RWPE2 (cell line): ENCODE measurements around the gene HYAL2.
"Not testable (repeated sequence)": the region's sequence is repeated elsewhere in the genome, so short reads cannot be mapped to it uniquely, and the experiment has no call there.

ENCODE experiments used
- ATAC-seq: fragments of 200-7000 bp; cut with Tn5 transposase; 3 replicates; pipeline ENCODE4 v1.9.1; 2021; ENCODE audit warnings: low read depth
- DNase-seq: peaks from one replicate; pipeline ENCODE4 v3.0.0-alpha.2; 2020; ENCODE audit warnings: low spot score
- H3K27ac ChIP-seq: fragments of 450-650 bp; 2 replicates; pipeline ENCODE4 v1.5.1; 2017; ENCODE audit warnings: mild to moderate bottlenecking; ENCODE audit not compliant: poor library complexity, severe bottlenecking
- H3K27me3 ChIP-seq: fragments of 250-450 bp; sonication (Bioruptor Pico); 2 replicates; pipeline ENCODE4 v1.5.1; 2021; ENCODE audit warnings: mild to moderate bottlenecking, moderate library complexity; ENCODE audit not compliant: insufficient read depth, poor library complexity, severe bottlenecking
- H3K36me3 ChIP-seq: fragments of 250-450 bp; sonication (Bioruptor Pico); 2 replicates; pipeline ENCODE4 v1.5.1; 2020; ENCODE audit warnings: low read depth, mild to moderate bottlenecking, moderate library complexity
- H3K4me1 ChIP-seq: fragments of 250-450 bp; sonication (Bioruptor Pico); 2 replicates; pipeline ENCODE4 v1.5.1; 2021; ENCODE audit warnings: mild to moderate bottlenecking, moderate library complexity; ENCODE audit not compliant: insufficient read depth, poor library complexity, severe bottlenecking
- H3K4me3 ChIP-seq: fragments of 250-450 bp; sonication (Bioruptor Pico); 2 replicates; pipeline ENCODE4 v1.5.1; 2021; ENCODE audit warnings: mild to moderate bottlenecking, moderate library complexity; ENCODE audit not compliant: severe bottlenecking
- H3K9me3 ChIP-seq: fragments of 250-450 bp; sonication (Bioruptor Pico); 2 replicates; pipeline ENCODE4 v1.5.1; 2021; ENCODE audit warnings: mild to moderate bottlenecking, moderate library complexity; ENCODE audit not compliant: severe bottlenecking
- TF ChIP-seq, protein P1 (sequence below): fragments of 450-650 bp; IDR thresholded peaks from one replicate; pipeline ENCODE4 v1.5.1; 2017; ENCODE audit warnings: mild to moderate bottlenecking, moderate library complexity; ENCODE audit not compliant: poor library complexity, severe bottlenecking

HYAL2 gene

DNA sequence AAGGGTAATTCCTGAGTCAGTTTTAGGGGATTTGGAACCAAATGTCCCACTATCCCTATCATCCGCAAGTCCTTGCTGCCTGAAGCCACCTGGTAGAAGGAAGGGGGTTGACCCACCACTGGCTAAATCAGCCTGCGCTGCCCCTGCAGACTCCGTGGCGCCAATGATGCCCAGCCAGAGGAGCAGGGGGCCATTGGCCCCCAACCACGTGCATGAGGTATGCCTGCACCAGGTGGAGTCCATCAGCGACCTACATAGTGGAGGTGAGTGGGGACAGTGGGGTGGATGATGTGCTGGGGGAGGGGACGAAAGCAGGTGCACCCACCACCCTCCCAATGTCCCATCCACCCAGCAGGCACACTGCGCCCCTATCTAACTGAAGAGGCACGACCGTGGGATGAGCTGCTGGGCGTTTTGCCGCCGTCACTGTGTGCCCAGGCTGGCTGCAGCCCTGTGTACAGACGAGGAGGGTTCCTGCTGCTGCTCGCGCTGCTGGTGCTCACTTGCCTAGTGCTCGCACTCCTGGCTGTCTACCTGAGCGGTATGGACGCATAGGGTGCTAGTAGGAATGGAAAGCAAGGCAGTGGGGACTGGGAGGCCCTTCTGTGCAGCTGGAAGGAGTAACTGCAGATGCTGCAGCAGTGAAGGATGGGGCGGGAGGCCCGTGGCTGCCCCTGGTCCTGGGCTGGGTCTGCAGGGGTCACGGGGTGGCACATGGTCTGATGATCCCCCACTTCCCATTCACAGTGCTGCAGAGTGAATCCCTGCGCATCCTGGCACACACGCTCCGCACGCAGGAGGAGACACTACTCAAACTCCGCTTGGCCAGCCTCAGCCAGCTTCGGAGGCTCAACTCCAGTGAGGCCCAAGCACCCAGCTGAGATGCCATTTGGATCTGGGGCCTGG is 36.0 kb downstream of the HYAL2 start:
- TF ChIP-seq, protein P1, sequence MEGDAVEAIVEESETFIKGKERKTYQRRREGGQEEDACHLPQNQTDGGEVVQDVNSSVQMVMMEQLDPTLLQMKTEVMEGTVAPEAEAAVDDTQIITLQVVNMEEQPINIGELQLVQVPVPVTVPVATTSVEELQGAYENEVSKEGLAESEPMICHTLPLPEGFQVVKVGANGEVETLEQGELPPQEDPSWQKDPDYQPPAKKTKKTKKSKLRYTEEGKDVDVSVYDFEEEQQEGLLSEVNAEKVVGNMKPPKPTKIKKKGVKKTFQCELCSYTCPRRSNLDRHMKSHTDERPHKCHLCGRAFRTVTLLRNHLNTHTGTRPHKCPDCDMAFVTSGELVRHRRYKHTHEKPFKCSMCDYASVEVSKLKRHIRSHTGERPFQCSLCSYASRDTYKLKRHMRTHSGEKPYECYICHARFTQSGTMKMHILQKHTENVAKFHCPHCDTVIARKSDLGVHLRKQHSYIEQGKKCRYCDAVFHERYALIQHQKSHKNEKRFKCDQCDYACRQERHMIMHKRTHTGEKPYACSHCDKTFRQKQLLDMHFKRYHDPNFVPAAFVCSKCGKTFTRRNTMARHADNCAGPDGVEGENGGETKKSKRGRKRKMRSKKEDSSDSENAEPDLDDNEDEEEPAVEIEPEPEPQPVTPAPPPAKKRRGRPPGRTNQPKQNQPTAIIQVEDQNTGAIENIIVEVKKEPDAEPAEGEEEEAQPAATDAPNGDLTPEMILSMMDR: no peak
- no peak overlapping the region for H3K4me3 ChIP-seq
- no peak overlapping the region for H3K27ac ChIP-seq
- no peaks in the 10 kb centered on the region for H3K4me1 ChIP-seq
- no peaks in the 10 kb centered on the region for H3K27me3 ChIP-seq
- peaks cover 37% of the 10 kb centered on the region for H3K36me3 ChIP-seq
- ATAC-seq (no peak), DNase-seq (no peak)
- H3K9me3 ChIP-seq: no peaks in the 10 kb centered on the region

DNA sequence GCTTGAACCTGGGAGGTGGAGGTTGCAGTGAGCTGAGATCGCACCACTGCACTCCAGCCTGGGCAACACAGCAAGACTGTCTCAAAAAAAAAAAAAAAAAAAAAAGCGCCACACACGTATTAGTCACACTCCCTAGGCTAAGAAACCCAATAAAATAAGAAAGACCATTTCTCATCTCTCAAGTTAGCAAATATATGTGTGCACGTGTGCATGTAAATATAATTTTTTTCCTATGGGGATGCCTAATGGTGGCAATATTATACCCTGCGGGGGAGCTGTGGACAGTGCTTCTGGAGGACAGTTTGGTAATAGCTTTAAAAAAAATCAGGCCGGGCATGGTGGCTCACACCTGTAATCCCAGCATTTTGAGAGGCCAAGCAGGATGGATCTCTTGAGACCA is 38.4 kb downstream of the HYAL2 start:
- ATAC-seq: not testable (repeated sequence)
- H3K36me3 ChIP-seq: peaks cover 20% of the 10 kb centered on the region

DNA sequence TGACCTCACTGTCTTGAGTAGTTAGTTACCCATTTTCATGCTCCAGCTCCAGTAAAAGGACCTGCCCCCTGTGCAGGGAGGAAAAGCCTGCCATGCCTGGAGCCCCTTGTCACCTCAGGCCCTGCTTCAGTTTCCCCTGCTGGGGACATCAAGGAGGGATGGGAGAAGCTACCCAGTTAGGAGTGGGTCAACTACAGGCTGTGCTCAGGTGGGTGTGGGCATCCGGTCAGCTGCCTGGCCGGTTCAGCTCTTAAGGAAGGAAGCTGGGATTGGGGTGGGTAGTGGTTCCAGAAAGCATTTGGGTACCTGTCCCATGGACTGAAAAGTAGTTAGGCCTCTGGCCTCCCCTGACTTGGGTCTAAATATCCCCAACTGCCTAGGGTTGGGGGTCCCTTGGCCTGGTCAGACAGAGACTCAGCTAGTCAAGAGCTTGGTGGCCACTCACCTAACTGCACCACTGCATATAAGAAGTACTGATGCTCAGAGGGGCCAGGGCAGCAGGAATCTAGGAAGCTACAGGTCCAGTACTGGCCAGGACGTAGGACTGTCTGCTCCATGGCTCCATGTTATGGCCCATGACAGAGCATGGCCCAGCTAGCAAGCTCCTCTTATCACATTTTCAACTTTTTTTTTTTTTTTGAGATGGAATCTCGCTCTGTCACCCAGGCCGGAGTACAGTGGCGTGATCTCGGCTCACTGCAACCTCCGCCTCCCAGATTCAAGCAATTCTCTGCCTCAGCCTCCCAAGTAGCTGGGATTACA is 43.1 kb downstream of the HYAL2 start:
- H3K27ac ChIP-seq: no peak overlapping the region
- H3K9me3 ChIP-seq: no peaks in the 10 kb centered on the region
- peaks cover 21% of the 10 kb centered on the region for H3K36me3 ChIP-seq
- DNase-seq: no peak
- ATAC-seq: peak; percentile 15; the same call in 2 of the 3 replicates
- H3K4me3 ChIP-seq: no peak overlapping the region
- no peaks in the 10 kb centered on the region for H3K27me3 ChIP-seq
- TF ChIP-seq, protein P1: no peak
- no peaks in the 10 kb centered on the region for H3K4me1 ChIP-seq

More for the DNA sequence above, 38.4 kb downstream of the HYAL2 start:
- not testable (repeated sequence) for H3K27ac ChIP-seq, H3K4me3 ChIP-seq, H3K27me3 ChIP-seq, H3K9me3 ChIP-seq, H3K4me1 ChIP-seq, DNase-seq

- H3K4me1 ChIP-seq: no peaks in the 10 kb centered on the region
- H3K27ac ChIP-seq: no peak within 1 kb of the TSS
- DNase-seq (no peak), ATAC-seq (peak; percentile 1; the same call in 2 of the 3 replicates)
- H3K4me3 ChIP-seq: no peak within 1 kb of the TSS
- H3K9me3 ChIP-seq: no peaks in the 10 kb centered on the region
- TF ChIP-seq, protein P1: no peak
- no peaks in the 10 kb centered on the region for H3K27me3 ChIP-seq
- H3K36me3 ChIP-seq: peaks cover 27% of the 10 kb centered on the region
These were observed 43.7 kb downstream of the HYAL2 start, which contains the start of gene LSMEM2 for GRCh38 chr3:50278880-50279224. TSS of gene LSMEM2 (plus strand) at chr3:50279087. CDS start at chr3:50279114, 27 bp downstream.

GRCh38 chr3:50278123-50278879 is 44.2 kb downstream of the HYAL2 start:
- ATAC-seq (peak; percentile 24), DNase-seq (no peak)
- Histone ChIP-seq H3K9me3 (no peaks in the 10 kb centered on the region), H3K27me3 (no peaks in the 10 kb centered on the region), H3K4me1 (no peaks in the 10 kb centered on the region), H3K4me3 (no peak overlapping the region), H3K27ac (no peak overlapping the region), H3K36me3 (peaks cover 33% of the 10 kb centered on the region)
- TF ChIP-seq, protein P1: no peak
